Stomach (tissue), 9 donors: ENCODE results near the gene KIF1A. TPM values are rescaled to one million over a fixed set of nuclear protein-coding genes. Genes with fewer than 3 reads are reported as not detected.

ENCODE experiments used
- DNase-seq, 2 donors: peaks; one replicate each; pipeline versions ENCODE4 v3.0.0 to v3.0.0-alpha.2; 2013 to 2019
- H3K27ac ChIP-seq, 5 donors: fragments of 200-600 bp in 4 of 5; sonication (generic) in 4 of 5; one replicate each; pipeline ENCODE4 v1.5.1; 2013 to 2019; ENCODE audit warnings: mild to moderate bottlenecking in 1 of 5, moderate library complexity in 1 of 5
- H3K27me3 ChIP-seq, 3 donors: fragments of 200-600 bp; sonication (generic); one replicate each; pipeline ENCODE4 v1.5.1; 2017 to 2019; ENCODE audit warnings: mixed run types in 1 of 3
- H3K36me3 ChIP-seq, 4 donors: fragments of 200-600 bp; sonication (generic); 1 replicate in 3 of 4; 2 replicates in 1 of 4; pipeline ENCODE4 v1.5.1; 2016 to 2019
- H3K4me1 ChIP-seq, 4 donors: fragments of 200-600 bp; sonication (generic); one replicate each; pipeline ENCODE4 v1.5.1; 2016 to 2019
- H3K4me3 ChIP-seq, 4 donors: fragments of 200-600 bp; sonication (generic) in 3 of 4; one replicate each; pipeline ENCODE4 v1.5.1; 2016 to 2019; ENCODE audit warnings: mild to moderate bottlenecking in 1 of 4
- H3K9me3 ChIP-seq, 4 donors: fragments of 200-600 bp; sonication (generic); one replicate each; pipeline ENCODE4 v1.5.1; 2016 to 2019
- CTCF ChIP-seq, 7 experiments: fragments of 450-650 bp in 4 of 7; fragments of 200-600 bp in 3 of 7; sonication (generic) in 3 of 7; IDR thresholded peaks; one replicate each; pipeline ENCODE4 v1.5.1; 2016 to 2019; ENCODE audit warnings: antibody characterized with exemption in 7 of 7, control low read depth in 2 of 7, mild to moderate bottlenecking in 1 of 7
- EP300 ChIP-seq: sonication (generic); formaldehyde crosslinking; IDR thresholded peaks from one replicate; pipeline ENCODE4 v1.6.1; 2017; ENCODE audit warnings: antibody characterized with exemption
- POLR2A ChIP-seq, 4 donors: fragments of 450-650 bp; IDR thresholded peaks; one replicate each; pipeline ENCODE4 v1.6.1; 2016; ENCODE audit warnings: antibody characterized with exemption in 4 of 4, control low read depth in 2 of 4, mild to moderate bottlenecking in 1 of 4, moderate library complexity in 1 of 4
- POLR2AphosphoS5 ChIP-seq, 3 donors: sonication (generic); formaldehyde crosslinking; IDR thresholded peaks; one replicate each; pipeline ENCODE4 v1.6.1; 2016; ENCODE audit warnings: antibody characterized with exemption in 3 of 3
- WGBS, 5 donors: extraction: QIAGEN DNeasy Blood & Tissue Kit in 3 of 5; methylation state at CpG; one replicate each; pipeline versions ENCODE4 v1.1.5 to v1.1.7; 2013 to 2018; 5-methylcytosine and 5-hydroxymethylcytosine counted together
- intact Hi-C: fragments of 100-400 bp; cut with DNase I; formaldehyde crosslinking; loops from one replicate; pipeline ENCODE4 v1.15.1; 2023; ENCODE audit warnings: low total_unique reads
- polyA plus RNA-seq, 3 donors: library from polyadenylated mRNA; stranded (reverse); fragments of 200-250 nt; gene quantifications; one replicate each; pipeline ENCODE4 v1.2.3, GENCODE V29; 2013
- total RNA-seq, 5 donors: library from RNA; depleted of rRNA; stranded (reverse); fragments of >200 nt; gene quantifications; one replicate each; pipeline versions ENCODE4 v1.1.0 to v1.2.3, GENCODE V29; 2014 to 2016
- donor health status: healthy with polysubstance abuse.
- donor health status: Bipolar disorder and iron deficiency.
- donor health status: healthy.

Gene KIF1A
- total and polyA plus RNA-seq, 8 donors = 0.15 to 12.5 (median 2.5) TPM

DNA sequence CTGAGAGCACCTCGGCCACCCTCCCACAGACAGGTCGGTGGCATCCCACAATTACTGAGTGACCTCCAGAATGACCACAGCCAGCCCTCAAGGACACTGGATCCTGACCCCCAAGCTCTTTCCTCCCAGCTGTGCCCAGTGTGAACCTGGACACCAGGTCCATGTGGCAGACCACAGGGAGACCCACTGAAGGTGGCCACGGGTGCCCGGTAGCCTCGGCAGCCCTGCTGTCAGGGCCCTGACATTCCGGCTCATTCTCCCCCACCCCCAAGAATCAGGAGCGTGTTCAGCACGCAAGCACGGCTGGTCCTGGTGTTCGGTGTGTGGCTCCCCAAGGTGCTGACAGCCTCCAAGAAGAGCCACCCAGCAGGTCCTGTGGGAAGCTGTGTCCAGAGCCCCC lies 95.6 kb downstream of the KIF1A start:
- DNase-seq = no peak

DNA sequence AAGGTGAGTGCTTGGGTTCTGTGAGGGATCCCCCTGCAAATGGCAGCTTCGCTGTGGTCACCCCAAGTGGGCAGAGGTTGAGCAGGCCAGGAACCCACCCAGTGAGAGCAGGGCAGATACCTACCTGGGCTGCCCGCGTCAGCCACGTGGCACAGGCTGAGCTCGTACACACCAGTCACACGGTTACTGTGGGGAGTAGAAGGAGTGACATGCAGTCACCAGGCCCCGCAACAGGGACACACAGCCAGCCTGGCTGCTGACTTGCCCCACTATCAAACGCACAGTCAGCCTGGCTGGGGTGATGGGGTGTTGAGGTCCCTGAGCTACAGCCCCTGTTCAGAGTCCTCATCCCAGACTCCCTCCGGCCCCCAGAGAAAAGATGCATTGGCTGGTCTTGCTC lies 96.2 kb downstream of the KIF1A start:
- no peak for TF ChIP-seq POLR2AphosphoS5 (IDR thresholded peaks at IDR 0.05)
- no peak for TF ChIP-seq EP300
- no peak for TF ChIP-seq POLR2A (IDR thresholded peaks at IDR 0.05)
- TF ChIP-seq CTCF (IDR thresholded peaks at IDR 0.05) = no peak
- no peaks in the 10 kb centered on the region for H3K4me1 ChIP-seq
- no peak overlapping the region for H3K27ac ChIP-seq
- no peaks in the 10 kb centered on the region for H3K9me3 ChIP-seq
- DNase-seq = no peak
- intact Hi-C loops = no loop called here
- peaks cover 0 to 13% (median 0%) of the 10 kb centered on the region in 3 donors for H3K27me3 ChIP-seq
- no peaks in the 10 kb centered on the region for H3K36me3 ChIP-seq
- no peak overlapping the region for H3K4me3 ChIP-seq
- 77 to 94% (median 90%) methylated on average over 3 to 9 of the region's 9 CpGs for WGBS, 5 donors

More for the DNA sequence above, 95.6 kb downstream of the KIF1A start:
- intact Hi-C loops = no loop called here
- H3K9me3 ChIP-seq = no peaks in the 10 kb centered on the region
- no peak overlapping the region for H3K4me3 ChIP-seq
- 79 to 100% (median 88%) methylated on average over 1 to 10 of the region's 10 CpGs for WGBS, 5 donors
- no peaks in the 10 kb centered on the region for H3K36me3 ChIP-seq
- peaks cover 0 to 19% (median 0%) of the 10 kb centered on the region in 3 donors for H3K27me3 ChIP-seq
- no peak for TF ChIP-seq EP300
- no peak for TF ChIP-seq POLR2A (IDR thresholded peaks at IDR 0.05)
- no peak for TF ChIP-seq POLR2AphosphoS5 (IDR thresholded peaks at IDR 0.05)
- TF ChIP-seq CTCF (IDR thresholded peaks at IDR 0.05) = no peak
- no peaks in the 10 kb centered on the region for H3K4me1 ChIP-seq
- no peak overlapping the region for H3K27ac ChIP-seq

DNA sequence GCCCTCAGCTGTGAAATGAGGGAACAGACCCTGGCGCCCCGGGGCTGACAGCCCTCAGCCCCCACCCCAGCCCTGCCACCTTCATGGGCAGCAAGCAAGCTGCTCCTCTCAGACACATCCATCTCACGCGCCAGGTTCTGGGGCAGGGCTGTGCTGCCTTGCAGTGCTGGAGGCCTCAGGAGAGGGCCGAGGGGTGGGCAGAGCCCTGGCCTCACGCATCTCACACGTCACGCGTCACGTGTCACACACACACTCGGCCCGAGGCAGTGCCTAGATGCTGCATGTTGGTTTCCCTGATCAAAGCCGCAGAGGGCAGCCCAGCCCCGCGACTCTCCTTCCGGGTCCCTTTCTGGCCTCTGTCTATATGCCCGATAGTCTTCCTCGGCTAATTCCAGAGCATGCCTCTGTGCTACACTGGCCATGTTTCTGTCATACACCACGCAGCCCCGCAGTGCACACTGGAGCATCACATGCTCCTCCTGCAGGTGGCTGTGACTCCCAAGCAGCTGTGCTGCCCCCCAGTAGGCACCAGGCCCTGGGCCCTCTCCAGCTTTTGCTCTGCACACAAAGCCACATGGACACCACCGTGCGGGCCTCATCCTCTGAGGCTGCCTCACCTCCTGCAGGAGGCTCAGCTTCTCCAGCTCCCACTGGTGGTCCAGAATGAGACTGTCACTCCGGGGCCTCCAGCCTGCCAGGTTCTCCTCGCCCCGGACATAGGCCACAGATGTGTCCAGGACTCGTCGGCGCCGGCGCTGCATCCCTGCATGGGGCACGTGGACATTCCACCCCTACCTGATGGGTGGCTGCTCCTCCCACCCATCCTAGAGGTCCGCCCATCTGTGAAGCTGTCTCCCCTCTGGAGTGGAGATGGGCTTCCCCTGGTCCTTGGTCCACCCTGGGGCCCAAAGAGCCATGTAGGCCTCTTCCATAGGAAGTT lies 97.0 kb downstream of the KIF1A start:
- Histone ChIP-seq H3K4me3 (no peak overlapping the region), H3K4me1 (no peaks in the 10 kb centered on the region), H3K36me3 (no peaks in the 10 kb centered on the region), H3K27ac (no peak overlapping the region), H3K27me3 (peaks cover 0 to 8% (median 0%) of the 10 kb centered on the region in 3 donors), H3K9me3 (no peaks in the 10 kb centered on the region)
- WGBS, 5 donors = 80 to 88% (median 86%) methylated on average over 28 to 32 of the region's 32 CpGs
- no peak for TF ChIP-seq POLR2AphosphoS5 (IDR thresholded peaks at IDR 0.05)
- TF ChIP-seq EP300 = no peak
- no peak for TF ChIP-seq CTCF (IDR thresholded peaks at IDR 0.05)
- TF ChIP-seq POLR2A (IDR thresholded peaks at IDR 0.05) = no peak
- intact Hi-C loops = no loop called here
- no peak for DNase-seq

DNA sequence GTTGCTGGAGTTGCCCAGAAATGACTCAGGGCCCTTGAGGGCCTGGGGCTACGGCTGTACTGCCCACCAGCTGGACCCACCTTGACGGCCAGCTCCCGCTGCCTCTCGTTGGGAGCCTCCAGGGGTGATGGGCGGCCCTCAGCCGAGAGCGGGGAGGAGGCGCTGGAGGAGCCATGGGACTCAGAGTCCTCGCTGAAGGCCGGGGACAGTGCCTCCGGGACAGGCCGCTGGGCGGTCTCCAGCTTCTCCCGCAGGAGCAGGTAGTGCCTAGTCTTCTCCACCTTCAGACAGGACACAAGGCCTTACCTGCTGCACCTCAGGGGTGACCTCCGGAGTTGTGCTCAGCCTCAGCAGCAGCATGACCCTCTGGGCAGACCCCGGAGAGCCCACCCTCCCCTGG lies 97.6 kb downstream of the KIF1A start:
- DNase-seq = no peak
- whole genome bisulfite sequencing, 5 donors = 87 to 100% (median 91%) methylated on average over 2 to 16 of the region's 16 CpGs; no CpG with 5 or more reads in 1 of the 5 donors
- TF ChIP-seq POLR2A (IDR thresholded peaks at IDR 0.05) (no peak), POLR2AphosphoS5 (IDR thresholded peaks at IDR 0.05) (no peak), CTCF (IDR thresholded peaks at IDR 0.05) (no peak), EP300 (no peak)

More for the DNA sequence above, 97.6 kb downstream of the KIF1A start:
- Histone ChIP-seq H3K27me3 (peaks cover 0 to 5% (median 0%) of the 10 kb centered on the region in 3 donors), H3K4me3 (no peak overlapping the region), H3K36me3 (no peaks in the 10 kb centered on the region), H3K9me3 (no peaks in the 10 kb centered on the region), H3K4me1 (no peaks in the 10 kb centered on the region), H3K27ac (no peak overlapping the region)
- intact Hi-C loops = no loop called here
